GM18498 (cell line): ENCODE data around the gene LCN12.

ENCODE experiments used
- ATAC-seq: cut with Tn5 transposase; IDR thresholded peaks from one replicate; pipeline ENCODE4 v1.9.1; 2021; ENCODE audit warnings: mild to moderate bottlenecking, moderate library complexity; ENCODE audit not compliant: unreplicated experiment

Gene LCN12

DNA sequence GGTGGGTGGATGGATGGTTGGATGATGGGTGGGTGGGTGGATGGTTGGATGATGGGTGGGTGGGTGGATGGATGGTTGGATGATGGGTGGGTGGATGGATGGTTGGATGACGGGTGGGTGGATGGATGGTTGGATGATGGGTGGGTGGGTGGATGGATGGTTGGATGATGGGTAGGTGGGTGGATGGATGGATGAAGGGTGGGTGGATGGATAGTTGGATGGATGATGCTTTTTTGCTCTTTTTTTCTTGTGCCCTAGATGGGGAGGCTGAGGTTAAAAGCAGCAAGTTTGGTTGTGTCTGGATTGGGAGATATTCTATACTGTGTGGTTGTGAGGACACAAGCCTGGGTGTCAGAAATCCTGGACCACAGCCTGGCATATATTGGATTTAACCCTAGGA lies 5.4 kb downstream of the LCN12 start:
- no peak for ATAC-seq

DNA sequence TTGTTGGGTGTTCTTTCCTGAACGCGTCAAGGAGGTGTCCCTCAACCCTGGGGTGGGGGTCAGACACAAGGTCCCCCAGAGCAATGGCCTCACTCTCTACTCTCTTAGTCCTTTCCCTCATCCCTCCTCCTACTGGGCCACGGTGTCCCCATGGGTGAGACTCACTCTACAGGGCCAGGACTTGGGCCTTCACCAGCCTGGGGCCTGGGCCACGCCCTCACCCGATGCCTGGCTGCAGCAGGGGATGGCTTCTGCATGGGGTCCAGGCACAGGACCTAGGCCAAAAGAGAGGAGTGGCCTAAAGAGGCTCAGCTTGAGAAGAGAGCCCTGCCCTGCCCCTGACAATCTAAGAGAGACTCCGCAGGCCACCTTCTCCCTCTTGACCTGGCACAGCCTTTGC lies 5.8 kb downstream of the LCN12 start:
- ATAC-seq, result no peak

DNA sequence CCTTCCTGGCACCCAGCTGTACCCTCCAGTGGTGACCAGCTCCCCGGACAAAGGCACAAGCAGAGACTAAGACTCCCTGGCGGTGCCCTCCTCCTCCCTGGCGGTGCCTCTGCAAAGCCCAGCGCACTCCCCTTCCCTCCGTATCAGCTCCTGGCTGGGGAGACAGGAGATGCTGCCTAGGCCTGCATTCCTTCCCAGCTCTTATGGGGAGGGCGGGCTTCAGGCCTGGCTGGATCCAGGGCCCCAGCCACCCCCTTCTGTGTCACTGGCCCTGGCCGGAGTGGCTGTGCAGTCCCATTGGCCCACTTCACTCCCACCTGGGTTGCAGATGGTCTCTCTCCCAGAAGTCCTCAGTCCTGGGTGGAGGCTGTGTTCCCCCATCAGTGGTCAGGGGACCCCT lies 6.4 kb downstream of the LCN12 start:
- ATAC-seq, result no peak

DNA sequence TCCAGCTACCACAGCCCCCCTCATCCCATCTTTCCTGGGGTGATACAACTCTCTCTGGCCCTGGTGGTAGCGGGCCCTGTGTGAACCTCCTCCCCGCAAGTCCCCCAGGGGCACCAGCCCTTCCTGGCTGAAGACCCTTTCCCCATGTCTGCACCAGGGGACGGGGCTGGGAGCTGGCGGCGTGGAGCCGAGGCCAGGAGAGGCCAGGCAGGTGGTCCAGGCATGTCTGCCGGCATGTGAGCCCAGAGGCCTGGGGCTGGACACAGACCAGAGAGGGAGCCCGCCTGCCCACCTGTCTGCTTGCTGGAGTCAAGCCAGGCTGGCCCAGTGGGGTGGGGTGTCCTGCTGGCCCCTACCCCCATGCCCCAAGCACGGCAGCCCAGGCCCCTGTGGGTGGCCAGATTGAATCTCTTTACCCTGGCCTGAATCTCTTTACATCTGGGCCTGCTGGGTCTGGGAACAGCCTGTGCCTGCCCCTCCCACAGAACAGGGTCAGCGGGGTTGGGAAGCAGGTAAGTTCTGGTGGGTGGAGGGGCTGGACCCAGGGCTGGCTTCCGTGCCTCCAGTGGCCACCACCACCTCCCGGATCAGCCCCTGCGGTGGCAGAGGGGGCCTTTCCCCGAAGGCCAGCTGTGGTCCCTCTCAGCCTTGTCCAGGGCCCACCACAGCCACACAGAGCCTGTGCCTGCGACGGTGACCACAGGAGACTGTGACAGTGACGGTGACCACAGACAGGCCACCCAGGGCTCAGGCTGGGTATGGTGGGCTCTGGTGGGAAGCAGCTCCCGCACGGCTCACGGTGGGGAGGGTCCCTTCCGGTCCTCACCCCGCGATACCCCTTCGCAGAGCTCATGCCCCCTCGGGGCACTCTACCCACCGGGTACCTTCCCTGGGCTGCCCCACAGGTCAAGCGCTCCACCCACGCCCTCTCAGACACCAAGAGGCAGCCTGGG lies 7.1 kb downstream of the LCN12 start:
- ATAC-seq, result no peak

GRCh38 chr9:136960212-136960937 lies 8.3 kb downstream of the LCN12 start:
- no peak for ATAC-seq

- ATAC-seq, result no peak
These were observed 8.8 kb downstream of the LCN12 start for GRCh38 chr9:136960938-136961275.

DNA sequence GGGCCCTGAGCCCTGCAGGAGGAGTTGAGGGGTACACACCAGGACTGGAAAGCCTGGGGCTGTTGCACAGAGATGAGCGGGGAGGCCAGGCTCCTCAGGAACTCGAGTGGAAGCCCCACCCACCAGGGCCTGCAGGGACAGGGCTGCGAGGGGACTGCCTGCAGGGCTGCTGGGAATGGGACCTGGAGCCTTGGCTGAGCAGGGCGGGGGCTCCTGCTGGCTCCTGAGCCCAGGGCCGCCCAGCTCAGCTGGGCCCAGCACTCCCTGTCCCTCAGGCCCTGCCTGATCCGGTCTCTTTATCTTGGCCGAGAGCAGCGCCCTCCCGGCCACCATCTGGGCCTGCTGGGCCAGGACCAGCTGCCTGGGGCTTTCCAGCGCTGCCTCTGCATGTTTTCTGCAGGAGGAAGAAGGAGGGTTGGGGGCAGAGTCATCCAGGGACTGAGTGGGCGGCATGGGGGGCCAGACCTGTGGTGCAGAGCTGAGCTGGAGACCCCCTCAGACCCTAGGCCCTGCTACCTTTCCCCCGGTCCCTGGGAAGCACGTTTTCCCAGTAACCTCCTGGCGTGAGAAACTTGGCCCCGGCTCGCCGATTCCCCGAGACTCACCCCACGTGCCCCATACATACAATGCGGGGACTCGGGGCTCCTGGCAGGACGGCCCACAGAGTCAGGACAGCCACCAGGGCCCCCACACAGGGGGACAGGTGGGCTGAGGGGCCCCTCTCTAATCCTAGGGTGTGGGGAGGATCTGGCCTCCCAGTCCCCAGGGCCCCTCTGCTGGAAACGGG lies 9.4 kb downstream of the LCN12 start:
- ATAC-seq, result no peak

DNA sequence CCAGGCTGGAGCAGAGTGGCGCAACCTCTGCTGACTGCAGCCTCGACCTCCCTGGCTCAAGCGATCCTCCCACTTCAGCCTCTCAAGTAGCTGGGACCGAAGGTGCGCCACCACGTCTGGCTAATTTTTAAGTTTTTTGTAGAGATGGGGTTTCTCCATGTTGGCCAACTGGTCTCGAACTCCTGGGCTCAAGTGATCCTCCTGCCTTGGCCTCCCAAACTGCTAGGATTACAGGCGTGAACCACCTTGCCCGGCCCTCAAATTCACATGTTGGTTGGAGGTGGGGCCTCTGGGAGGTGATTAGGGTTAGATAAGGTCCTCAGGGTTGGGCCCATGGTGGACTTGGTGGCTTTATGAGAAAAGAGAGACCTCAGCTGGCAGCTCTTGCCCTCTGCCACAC lies 10.1 kb downstream of the LCN12 start:
- no peak for ATAC-seq

DNA sequence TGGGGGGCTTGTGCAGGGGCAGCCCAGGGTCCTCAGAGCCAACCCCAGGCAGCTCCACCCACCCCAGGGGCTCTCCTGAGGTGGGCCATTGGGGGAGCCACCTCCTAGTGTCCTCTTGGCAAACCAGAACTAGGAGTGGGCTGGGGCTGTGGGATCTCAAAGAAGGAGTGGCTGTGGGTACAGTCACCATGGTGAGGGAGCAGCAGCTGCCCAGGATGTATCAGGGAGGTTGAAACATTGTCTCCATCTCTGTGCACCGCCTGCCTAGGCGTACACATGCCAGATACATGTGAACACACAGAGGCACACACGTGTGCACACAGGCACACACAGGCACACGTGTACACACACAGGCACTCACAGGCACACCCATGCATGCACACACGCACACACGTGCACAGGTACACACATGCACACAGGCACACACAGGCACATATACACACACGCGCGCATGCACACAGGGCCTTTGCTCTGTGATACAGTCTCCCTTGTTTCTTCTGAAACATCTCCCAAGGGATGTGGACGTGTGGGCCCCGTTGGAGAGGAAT lies 10.7 kb downstream of the LCN12 start:
- no peak for ATAC-seq

GRCh38 chr9:136963341-136963740 lies 11.3 kb downstream of the LCN12 start:
- no peak for ATAC-seq

GRCh38 chr9:136963751-136964150 lies 11.7 kb downstream of the LCN12 start:
- no peak for ATAC-seq

- no peak for ATAC-seq
These were observed 12.2 kb downstream of the LCN12 start for GRCh38 chr9:136964171-136964689.

- ATAC-seq, result no peak
These were observed 12.9 kb downstream of the LCN12 start for GRCh38 chr9:136964833-136965422.

DNA sequence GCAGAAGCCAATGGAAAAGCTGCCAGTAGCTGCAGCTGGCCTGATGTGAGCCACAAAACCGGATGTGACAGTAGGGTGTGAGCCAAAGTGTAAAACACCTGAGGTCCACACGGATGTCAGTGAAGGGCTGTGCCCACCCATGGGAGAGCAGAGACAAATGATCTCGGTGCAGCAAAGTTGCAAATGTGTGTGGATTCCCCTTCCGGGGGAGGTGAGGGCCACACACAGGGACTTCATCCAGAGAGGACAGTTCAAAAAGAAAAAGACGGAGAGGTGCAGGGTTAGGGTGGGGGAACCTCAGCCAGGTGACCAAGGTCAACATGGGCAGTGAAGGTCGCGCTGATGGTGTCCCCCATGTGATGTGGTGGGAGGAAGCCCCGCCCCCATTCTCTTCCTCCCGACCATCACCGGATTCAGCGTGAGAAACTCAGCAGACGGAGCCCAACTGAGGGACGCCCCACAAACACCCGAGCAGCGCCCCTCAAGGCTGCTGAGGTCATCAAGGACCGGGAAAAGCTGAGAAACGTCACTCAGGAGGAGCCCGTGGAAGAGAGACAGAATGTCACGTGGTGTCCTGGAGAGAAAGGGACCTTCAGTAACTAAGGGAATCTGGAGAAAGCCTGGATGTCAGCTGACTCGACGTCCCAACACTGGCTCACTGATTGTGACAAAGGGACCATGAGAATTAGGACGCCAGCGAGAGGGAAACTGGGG lies 13.9 kb downstream of the LCN12 start:
- ATAC-seq, result no peak

GRCh38 chr9:136968333-136969127 lies 16.5 kb downstream of the LCN12 start:
- no peak for ATAC-seq

GRCh38 chr9:136969150-136969549 lies 17.1 kb downstream of the LCN12 start:
- ATAC-seq, result no peak

- ATAC-seq, result no peak
These were observed 17.7 kb downstream of the LCN12 start for GRCh38 chr9:136969774-136970173.

DNA sequence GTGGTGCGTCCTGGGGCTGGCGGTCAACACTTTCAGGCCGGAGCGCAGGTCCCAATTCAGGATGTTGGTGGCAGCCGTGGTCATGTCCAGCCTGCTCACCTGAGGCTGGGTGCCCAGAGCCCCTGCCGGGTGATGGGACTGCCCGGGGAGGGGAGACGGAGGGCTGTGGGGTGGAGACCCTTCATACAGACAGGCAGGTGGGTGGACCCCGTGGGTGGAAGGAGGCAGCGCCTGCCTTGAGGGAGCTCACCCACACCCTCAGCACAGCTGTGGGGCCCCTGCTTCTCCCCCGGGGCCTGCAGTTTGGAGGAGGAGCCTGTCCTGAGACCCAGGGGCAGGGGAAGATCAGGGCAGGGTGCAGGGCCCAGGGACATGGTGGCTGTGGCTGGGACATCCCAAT lies 18.3 kb downstream of the LCN12 start:
- no peak for ATAC-seq

DNA sequence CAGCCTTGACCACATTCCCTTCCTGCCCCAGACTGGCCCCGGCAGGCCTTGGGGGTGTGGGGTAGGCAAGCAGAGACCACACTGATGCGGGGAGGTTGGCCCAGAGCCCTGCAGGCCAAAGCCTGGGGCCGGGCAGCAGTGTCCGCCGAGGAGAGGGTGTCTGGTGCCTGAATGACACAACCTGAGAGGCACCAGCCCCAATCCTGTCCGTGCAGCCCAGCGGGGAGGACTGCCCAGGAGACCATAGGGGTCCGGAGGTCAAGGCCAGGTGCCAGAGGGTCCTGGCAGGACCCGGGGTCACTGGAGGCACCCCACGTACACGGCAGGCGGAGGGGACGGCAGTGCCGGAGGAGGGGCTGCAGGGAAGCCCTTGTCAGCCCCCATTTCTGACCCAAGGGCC lies 19.7 kb downstream of the LCN12 start:
- no peak for ATAC-seq
